ENCODE results near the gene RASGEF1B. TPM values are rescaled to one million over a fixed set of nuclear protein-coding genes. Genes with fewer than 3 reads are reported as not detected.

Gene RASGEF1B
- total RNA-seq, 1 experiment from 2014 or later: 7.5 TPM

GRCh38 chr4:81457345-81457744, 14.4 kb downstream of the RASGEF1B start:
- Mint-ChIP-seq H3K9me3 (no peaks in the 10 kb centered on the region), H3K36me3 (ENCODE audit: insufficient read depth in 1 of 3, low read depth in 3 of 3) (peaks cover 0 to 5% (median 0%) of the 10 kb centered on the region in 3 experiments; a peak in 3 of 7 replicates), H3K27me3 (ENCODE audit: low read depth) (no peaks in the 10 kb centered on the region), H3K4me3 (no peak overlapping the region), H3K4me1 (peaks cover 21 to 24% of the 10 kb centered on the region in 2 experiments), H3K27ac (no peak overlapping the region)
- no peak overlapping the region for H4K5ac ChIP-seq (ENCODE audit: insufficient read length, low read depth, low read length)
- H3K27ac ChIP-seq (ENCODE audit: insufficient read length, low read depth, low read length): no peak overlapping the region
- H3K23me2 ChIP-seq (ENCODE audit: insufficient read length, low read depth, low read length, poor library complexity, severe bottlenecking): no peaks in the 10 kb centered on the region
- no peak overlapping the region for H2BK12ac ChIP-seq (ENCODE audit: insufficient read length, low read depth, low read length)
- H3K4ac ChIP-seq (ENCODE audit: low read depth, low read length): no peak overlapping the region
- H3K9ac ChIP-seq (ENCODE audit: extremely low read depth, insufficient read length, low read length): no peak overlapping the region
- no peak overlapping the region for H2AFZ ChIP-seq (ENCODE audit: low read length)
- no peak overlapping the region for H3K14ac ChIP-seq (ENCODE audit: insufficient read depth, low read length)
- H4K20me1 ChIP-seq (ENCODE audit: control insufficient read depth, insufficient read depth, insufficient read length): peaks cover 2% of the 10 kb centered on the region
- no peak overlapping the region for H3K56ac ChIP-seq (ENCODE audit: insufficient read length, low read depth, low read length)
- TF ChIP-seq CTCF (conservative IDR thresholded peaks at IDR 0.05): no peak
- no peak overlapping the region for H3K18ac ChIP-seq (ENCODE audit: insufficient read length, low read depth, low read length)
- no peaks in the 10 kb centered on the region for H3K4me1 ChIP-seq (ENCODE audit: insufficient read depth, low read length)
- H3K79me1 ChIP-seq (ENCODE audit: insufficient read depth, low read depth, low read length, poor library complexity, severe bottlenecking): no peaks in the 10 kb centered on the region
- no peak overlapping the region for H4K91ac ChIP-seq (ENCODE audit: insufficient read length, low read depth, low read length)
- H3K27me3 ChIP-seq (ENCODE audit: insufficient read depth, low read length): no peaks in the 10 kb centered on the region
- no peak overlapping the region for H3K23ac ChIP-seq (ENCODE audit: insufficient read length, low read depth, low read length)
- no peak for DNase-seq
- H2BK20ac ChIP-seq (ENCODE audit: low read depth, low read length, poor library complexity, severe bottlenecking): no peak overlapping the region
- no peak overlapping the region for H2AK5ac ChIP-seq (ENCODE audit: insufficient read length, low read length)
- no peaks in the 10 kb centered on the region; the same call in 1 of the 2 replicates for H3K79me2 ChIP-seq (ENCODE audit: insufficient read depth, low read length)
- no peak overlapping the region for H3T11ph ChIP-seq (ENCODE audit: low read length)
- no peak overlapping the region for H4K8ac ChIP-seq (replicated peaks; ENCODE audit: insufficient read length, low read depth, low read length)
- no peak overlapping the region for H2BK120ac ChIP-seq (ENCODE audit: low read depth, low read length, poor library complexity, severe bottlenecking)
- no peak overlapping the region for H3K4me2 ChIP-seq (ENCODE audit: insufficient read depth, insufficient read length, low read length)
- no peak overlapping the region for H2BK5ac ChIP-seq (ENCODE audit: insufficient read length, low read length)
- H3K9me3 ChIP-seq (ENCODE audit: control insufficient read depth, low read depth, low read length): no peaks in the 10 kb centered on the region
- H2BK15ac ChIP-seq (ENCODE audit: low read depth, low read length): no peak overlapping the region
- no CpG with 5 or more reads among the region's 3 CpGs for WGBS (ENCODE audit: extremely low coverage, insufficient read length, low lambda C conversion rate)

Data from H9 (cell line).